Testis (tissue), 2 donors: Measurements from ENCODE around the gene ARL10.

ENCODE experiments used
- CTCF ChIP-seq, 3 experiments: fragments of 450-650 bp in 2 of 3; fragments of 200-600 bp in 1 of 3; sonication (generic) in 1 of 3; IDR thresholded peaks; one replicate each; pipeline ENCODE4 v1.5.1; 2016 to 2019; ENCODE audit warnings: antibody characterized with exemption in 3 of 3, mild to moderate bottlenecking in 2 of 3, moderate library complexity in 1 of 3
- POLR2A ChIP-seq: fragments of 450-650 bp; IDR thresholded peaks from one replicate; pipeline ENCODE4 v1.6.1; 2017; ENCODE audit warnings: antibody characterized with exemption, mild to moderate bottlenecking, moderate library complexity

- TF ChIP-seq CTCF (IDR thresholded peaks at IDR 0.05) (no peak), POLR2A (no peak)
Measured at GRCh38 chr5:176397736-176398420, 32.6 kb downstream of the ARL10 start.
